H9 (cell line): ENCODE measurements around the gene WDFY3. TPM values are rescaled to one million over a fixed set of nuclear protein-coding genes. Genes with fewer than 3 reads are reported as not detected.

Experiments used
- DNase-seq: peaks from one replicate; pipeline ENCODE4 v3.0.0-alpha.2; 2017
- H2AFZ ChIP-seq: one replicate; pipeline ENCODE4 v1.6.1; 2013; ENCODE audit warnings: mild to moderate bottlenecking, low read length, control low read depth, moderate library complexity
- H2AK5ac ChIP-seq: 2 replicates; pipeline ENCODE4 v1.6.1; 2013; ENCODE audit warnings: low read length, control low read depth, mixed read lengths; ENCODE audit not compliant: insufficient read length
- H2BK120ac ChIP-seq: one replicate; pipeline ENCODE4 v1.6.1; 2013; ENCODE audit warnings: low read depth, mild to moderate bottlenecking, low read length, control low read depth, inconsistent platforms; ENCODE audit not compliant: poor library complexity, severe bottlenecking
- H2BK12ac ChIP-seq: 2 replicates; pipeline ENCODE4 v1.6.1; 2013; ENCODE audit warnings: low read length, control low read depth, mixed read lengths, low read depth; ENCODE audit not compliant: insufficient read length
- H2BK15ac ChIP-seq: 2 replicates; pipeline ENCODE4 v1.6.1; 2013; ENCODE audit warnings: low read depth, low read length, control low read depth
- H2BK20ac ChIP-seq: one replicate; pipeline ENCODE4 v1.6.1; 2013; ENCODE audit warnings: low read depth, mild to moderate bottlenecking, low read length, control low read depth, inconsistent platforms; ENCODE audit not compliant: poor library complexity, severe bottlenecking
- H2BK5ac ChIP-seq: 2 replicates; pipeline ENCODE4 v1.6.1; 2013; ENCODE audit warnings: low read length, control low read depth, mixed read lengths; ENCODE audit not compliant: insufficient read length
- H3K14ac ChIP-seq: 2 replicates; pipeline ENCODE4 v1.6.1; 2013; ENCODE audit warnings: low read length, control low read depth; ENCODE audit not compliant: insufficient read depth
- H3K18ac ChIP-seq: 2 replicates; pipeline ENCODE4 v1.6.1; 2013; ENCODE audit warnings: low read depth, mild to moderate bottlenecking, mixed read lengths, low read length, control low read depth; ENCODE audit not compliant: insufficient read length
- H3K23ac ChIP-seq: 2 replicates; pipeline ENCODE4 v1.6.1; 2013; ENCODE audit warnings: low read length, control low read depth, mixed read lengths, low read depth; ENCODE audit not compliant: insufficient read length
- H3K23me2 ChIP-seq: 2 replicates; pipeline ENCODE4 v1.6.1; 2013; ENCODE audit warnings: low read depth, mild to moderate bottlenecking, mixed read lengths, low read length, control low read depth; ENCODE audit not compliant: insufficient read length, poor library complexity, severe bottlenecking
- H3K27ac ChIP-seq: 2 replicates; pipeline ENCODE4 v1.5.1; 2013; ENCODE audit warnings: low read length, control low read depth, mixed read lengths, low read depth; ENCODE audit not compliant: insufficient read length
- H3K27me3 ChIP-seq: 2 replicates; pipeline ENCODE4 v1.6.1; 2013; ENCODE audit warnings: low read length, control low read depth, inconsistent platforms; ENCODE audit not compliant: insufficient read depth
- H3K4ac ChIP-seq: 2 replicates; pipeline ENCODE4 v1.6.1; 2013; ENCODE audit warnings: low read depth, mild to moderate bottlenecking, control low read depth, inconsistent platforms, low read length, moderate library complexity
- H3K4me1 ChIP-seq: 2 replicates; pipeline ENCODE4 v1.6.1; 2013; ENCODE audit warnings: low read length, control low read depth, inconsistent platforms; ENCODE audit not compliant: insufficient read depth
- H3K4me2 ChIP-seq: 2 replicates; pipeline ENCODE4 v1.6.1; 2013; ENCODE audit warnings: low read length, control low read depth, mixed read lengths; ENCODE audit not compliant: insufficient read length, insufficient read depth
- H3K56ac ChIP-seq: 2 replicates; pipeline ENCODE4 v1.6.1; 2013; ENCODE audit warnings: low read depth, mild to moderate bottlenecking, mixed read lengths, low read length, control low read depth; ENCODE audit not compliant: insufficient read length
- H3K79me1 ChIP-seq: 2 replicates; pipeline ENCODE4 v1.6.1; 2013; ENCODE audit warnings: low read depth, mild to moderate bottlenecking, moderate library complexity, low read length, control low read depth, inconsistent platforms; ENCODE audit not compliant: insufficient read depth, poor library complexity, severe bottlenecking
- H3K79me2 ChIP-seq: 2 replicates; pipeline ENCODE4 v1.6.1; 2013; ENCODE audit warnings: low read length, control low read depth, inconsistent platforms; ENCODE audit not compliant: insufficient read depth
- H3K9ac ChIP-seq: 2 replicates; pipeline ENCODE4 v1.6.1; 2013; ENCODE audit warnings: low read length, control low read depth, mixed read lengths; ENCODE audit not compliant: insufficient read length; ENCODE audit errors: extremely low read depth
- H3K9me3 ChIP-seq: one replicate; pipeline ENCODE4 v1.6.1; 2013; ENCODE audit warnings: low read depth, low read length, inconsistent platforms; ENCODE audit not compliant: control insufficient read depth
- H3T11ph ChIP-seq: one replicate; pipeline ENCODE4 v1.6.1; 2013; ENCODE audit warnings: mild to moderate bottlenecking, low read length, control low read depth, inconsistent platforms
- H4K20me1 ChIP-seq: one replicate; pipeline ENCODE4 v1.6.1; 2013; ENCODE audit not compliant: control insufficient read depth, insufficient read length, insufficient read depth
- H4K5ac ChIP-seq: 2 replicates; pipeline ENCODE4 v1.6.1; 2013; ENCODE audit warnings: low read depth, mild to moderate bottlenecking, mixed read lengths, low read length, control low read depth; ENCODE audit not compliant: insufficient read length
- H4K8ac ChIP-seq: replicated peaks from 2 replicates; pipeline ENCODE4 v1.6.1; 2013; ENCODE audit warnings: low read length, control low read depth, mixed read lengths, low read depth; ENCODE audit not compliant: insufficient read length
- H4K91ac ChIP-seq: 2 replicates; pipeline ENCODE4 v1.6.1; 2013; ENCODE audit warnings: low read depth, mild to moderate bottlenecking, moderate library complexity, mixed read lengths, low read length, control low read depth; ENCODE audit not compliant: insufficient read length
- H3K27ac Mint-ChIP-seq, 3 experiments: 2 replicates in 2 of 3; 3 replicates in 1 of 3; pipeline ENCODE4 v1.8.0; 2020 to 2021; ENCODE audit warnings: mixed read lengths in 3 of 3, mild to moderate bottlenecking in 1 of 3, moderate library complexity in 1 of 3
- H3K27me3 Mint-ChIP-seq: 2 replicates; pipeline ENCODE4 v1.8.0; 2021; ENCODE audit warnings: low read depth, mild to moderate bottlenecking, moderate library complexity, mixed read lengths
- H3K36me3 Mint-ChIP-seq, 3 experiments: 2 replicates in 2 of 3; 3 replicates in 1 of 3; pipeline ENCODE4 v1.8.0; 2020 to 2021; ENCODE audit warnings: low read depth in 3 of 3, mixed read lengths in 3 of 3; ENCODE audit not compliant: insufficient read depth in 1 of 3
- H3K4me1 Mint-ChIP-seq, 2 experiments: 2 replicates each; pipeline ENCODE4 v1.8.0; 2020; ENCODE audit warnings: mixed read lengths in 2 of 2
- H3K4me3 Mint-ChIP-seq, 2 experiments: 2 replicates in 1 of 2; 3 replicates in 1 of 2; pipeline ENCODE4 v1.8.0; 2020 to 2021; ENCODE audit warnings: mild to moderate bottlenecking in 2 of 2, mixed read lengths in 2 of 2, moderate library complexity in 1 of 2
- H3K9me3 Mint-ChIP-seq, 2 experiments: 2 replicates in 1 of 2; 3 replicates in 1 of 2; pipeline ENCODE4 v1.8.0; 2020; ENCODE audit warnings: mild to moderate bottlenecking in 2 of 2, mixed read lengths in 2 of 2, moderate library complexity in 1 of 2
- CTCF ChIP-seq: fragments of 200-600 bp; sonication (generic); conservative IDR thresholded peaks from 3 replicates; pipeline ENCODE4 v1.8.0; 2021; ENCODE audit warnings: antibody characterized with exemption, mild to moderate bottlenecking
- WGBS: extraction: QIAGEN DNeasy Blood & Tissue Kit; methylation state at CpG from one replicate; pipeline ENCODE4 v1.1.7; 2013; ENCODE audit warnings: missing lambda C conversion rate, low lambda C conversion rate, mixed read lengths; ENCODE audit not compliant: insufficient read length; ENCODE audit errors: extremely low coverage; 5-methylcytosine and 5-hydroxymethylcytosine counted together
- total RNA-seq: library from RNA; stranded (reverse); gene quantifications from 2 replicates; pipeline ENCODE4 v1.2.1, GENCODE V29; 2021

WDFY3 gene
- total RNA-seq, 1 experiment from 2014 or later, result 54.6 TPM

- peaks cover 39 to 46% of the 10 kb centered on the region in 2 experiments for H3K4me1 Mint-ChIP-seq
- TF ChIP-seq CTCF, result no peak
- no peak for DNase-seq
- no peak overlapping the region for H3K23ac ChIP-seq
- H2BK120ac ChIP-seq, result no peak overlapping the region
- no peak overlapping the region for H3T11ph ChIP-seq
- no peak overlapping the region for H2BK12ac ChIP-seq
- no CpG with 5 or more reads among the region's 2 CpGs for whole genome bisulfite sequencing
- H3K4me2 ChIP-seq, result no peak overlapping the region
- H4K8ac ChIP-seq, result no peak overlapping the region
- no peaks in the 10 kb centered on the region for H3K27me3 Mint-ChIP-seq
- H3K9me3 ChIP-seq, result no peaks in the 10 kb centered on the region
- no peak overlapping the region for H2AFZ ChIP-seq
- H2BK5ac ChIP-seq, result no peak overlapping the region
- no peak overlapping the region for H2BK15ac ChIP-seq
- no peak overlapping the region for H3K4ac ChIP-seq
- peaks cover 3% of the 10 kb centered on the region for H4K20me1 ChIP-seq
- no peak overlapping the region for H2BK20ac ChIP-seq
- no peaks in the 10 kb centered on the region for H3K27me3 ChIP-seq
- H3K14ac ChIP-seq, result no peak overlapping the region
- no peak overlapping the region for H3K4me3 Mint-ChIP-seq
- peaks cover 12% of the 10 kb centered on the region; the same call in 1 of the 2 replicates for H3K79me2 ChIP-seq
- no peaks in the 10 kb centered on the region for H3K9me3 Mint-ChIP-seq
- no peaks in the 10 kb centered on the region for H3K23me2 ChIP-seq
- H4K91ac ChIP-seq, result no peak overlapping the region
- peaks cover 0 to 3% (median under 1%) of the 10 kb centered on the region in 3 experiments; a peak in 1 of 7 replicates for H3K36me3 Mint-ChIP-seq
- H3K79me1 ChIP-seq, result no peaks in the 10 kb centered on the region
- H3K27ac Mint-ChIP-seq, result peak overlapping the region; percentile 13 to 89 (median 22); a peak in 6 of 7 replicates
- H2AK5ac ChIP-seq, result no peak overlapping the region
- H3K27ac ChIP-seq, result no peak overlapping the region
- H3K56ac ChIP-seq, result no peak overlapping the region
- H3K18ac ChIP-seq, result no peak overlapping the region
- no peak overlapping the region for H4K5ac ChIP-seq
- no peak overlapping the region for H3K9ac ChIP-seq
- peaks cover 7% of the 10 kb centered on the region for H3K4me1 ChIP-seq
Observed at GRCh38 chr4:84865600-84865999, 100.9 kb downstream of the WDFY3 start.
